GM18498 (cell line): ENCODE measurements around the gene GON4L.
"Not testable (repeated sequence)": the region's sequence is repeated elsewhere in the genome, so short reads cannot be mapped to it uniquely, and the experiment has no call there.

Experiments used
- ATAC-seq: cut with Tn5 transposase; IDR thresholded peaks from one replicate; pipeline ENCODE4 v1.9.1; 2021; ENCODE audit warnings: mild to moderate bottlenecking, moderate library complexity; ENCODE audit not compliant: unreplicated experiment

GON4L gene

DNA sequence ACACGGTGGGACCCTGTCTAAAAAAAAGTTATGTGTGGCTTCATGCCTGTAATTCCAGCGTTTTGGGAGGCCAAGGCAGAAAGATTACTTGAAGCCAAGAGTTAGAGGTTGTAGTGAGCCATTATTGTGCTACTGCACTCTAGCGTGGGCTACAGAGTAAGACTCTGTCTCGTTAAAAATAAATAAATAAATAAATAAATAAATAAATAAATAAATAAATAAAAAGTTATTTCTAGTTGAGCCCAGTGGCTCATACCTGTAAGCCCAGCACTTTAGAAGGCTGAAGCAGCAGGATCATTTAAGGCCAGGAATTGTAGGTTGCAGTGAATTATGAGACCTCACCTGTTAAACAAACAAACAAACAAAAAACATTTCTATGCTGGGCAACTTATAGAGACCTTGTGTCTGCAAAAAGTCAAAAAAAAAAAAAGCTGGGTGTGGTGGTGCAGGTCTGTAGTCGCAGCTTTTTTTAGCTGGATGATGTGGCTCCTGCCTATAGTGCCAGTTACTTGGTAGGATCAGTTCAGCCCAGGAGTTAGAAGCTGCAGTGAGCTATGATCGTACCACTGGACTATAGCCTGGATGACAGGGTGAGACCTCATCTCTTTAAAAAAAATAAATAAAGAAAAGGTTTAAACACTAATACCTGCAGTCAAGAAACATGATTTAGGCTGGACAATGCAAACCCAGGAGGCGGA lies 25.6 kb downstream of the GON4L start:
- no peak for ATAC-seq

DNA sequence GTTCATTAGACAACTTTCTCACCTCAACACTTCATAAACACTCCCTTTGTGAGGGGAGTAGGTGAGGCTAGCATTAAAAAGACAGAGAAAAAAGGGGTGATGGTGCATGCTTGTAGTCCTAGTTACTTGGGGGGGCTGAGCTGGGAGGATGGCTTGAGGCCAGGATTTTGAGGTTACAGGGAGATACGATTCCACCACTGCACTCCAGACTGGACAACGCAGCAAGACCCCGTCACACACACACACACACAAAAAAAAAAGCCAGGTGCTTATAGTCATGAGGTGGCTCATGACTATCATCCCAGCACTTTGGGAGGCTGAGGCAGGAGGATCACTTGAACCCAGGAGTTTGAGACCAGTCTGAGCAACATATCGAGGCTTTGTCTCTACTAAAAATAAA lies 29.6 kb downstream of the GON4L start:
- ATAC-seq: no peak

GRCh38 chr1:155816351-155816750 lies 40.7 kb downstream of the GON4L start:
- ATAC-seq: no peak

- ATAC-seq: no peak
These were observed 43.3 kb downstream of the GON4L start for GRCh38 chr1:155813672-155814071.

DNA sequence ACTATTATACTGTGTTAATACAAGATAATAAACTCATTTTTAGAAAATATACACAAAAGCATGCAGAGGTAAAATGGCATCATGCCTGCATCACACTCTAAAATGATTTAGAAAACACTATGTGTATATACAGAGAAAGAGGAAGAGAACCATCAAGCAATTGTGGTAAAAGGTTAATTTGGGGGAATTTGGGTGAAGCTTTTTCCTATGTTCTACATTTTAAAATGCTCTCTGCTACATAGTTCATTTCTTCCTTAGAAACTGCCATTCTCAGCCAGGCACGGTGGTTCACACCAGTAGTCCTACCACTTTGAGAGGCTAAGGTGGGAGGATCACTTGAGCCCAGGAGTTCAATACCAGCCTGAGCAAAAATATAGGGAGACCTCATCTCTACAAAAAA lies 44.1 kb downstream of the GON4L start:
- no peak for ATAC-seq

DNA sequence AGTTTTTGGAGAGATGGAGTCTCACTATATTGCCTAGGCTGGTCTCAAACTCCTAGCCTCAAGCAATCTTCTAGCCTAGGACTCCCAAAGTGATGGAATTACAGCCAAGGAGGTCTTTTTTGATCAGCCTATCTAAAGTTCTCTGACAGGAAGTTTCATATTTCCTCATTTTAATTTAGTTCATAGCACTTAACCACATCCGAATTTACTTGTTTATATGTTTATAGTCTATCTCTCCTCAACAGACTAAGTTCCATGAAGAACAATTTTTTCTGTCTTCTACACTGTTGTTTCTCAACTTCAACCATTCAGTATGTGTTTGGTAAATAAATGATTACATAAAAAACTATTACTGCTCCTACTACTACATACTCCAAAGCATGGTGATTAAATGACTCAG lies 47.9 kb downstream of the GON4L start:
- no peak for ATAC-seq

DNA sequence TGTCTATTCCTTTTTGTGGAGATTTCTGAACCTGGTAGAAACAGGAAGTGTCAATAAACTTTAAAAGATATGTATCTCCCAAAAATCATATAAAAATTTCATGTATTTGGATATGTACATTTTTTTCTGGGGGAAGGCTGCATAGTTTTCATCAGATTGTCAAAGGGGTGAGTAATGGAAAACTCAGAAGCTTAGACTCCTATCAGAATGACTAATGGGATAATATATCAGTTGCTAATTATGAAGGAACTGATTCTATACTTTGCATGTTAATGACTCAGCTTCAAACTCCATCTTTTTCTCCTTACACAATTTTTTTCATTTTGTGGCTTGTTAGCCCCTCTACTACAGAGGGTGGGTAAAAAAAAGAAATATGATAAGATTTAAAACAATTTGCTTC lies 55.9 kb downstream of the GON4L start:
- no peak for ATAC-seq

DNA sequence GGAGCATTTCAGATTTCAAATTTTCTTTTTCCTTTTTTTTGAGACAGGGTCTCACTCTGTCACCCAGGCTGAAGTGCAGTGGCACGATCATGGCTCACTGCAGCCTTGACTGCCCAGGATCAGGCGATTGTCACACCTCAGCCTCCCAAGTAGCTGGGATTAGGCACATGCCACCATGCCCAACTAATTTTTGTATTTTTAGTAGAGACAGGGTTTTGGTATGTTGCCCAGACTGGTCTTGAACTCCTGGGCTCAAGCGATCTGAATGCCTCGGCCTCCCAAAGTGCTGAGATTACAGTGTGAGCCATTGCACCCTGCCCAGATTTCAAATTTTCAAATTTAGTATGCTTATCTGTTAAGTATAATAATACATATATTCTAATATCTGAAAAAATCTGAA lies 61.4 kb downstream of the GON4L start:
- not testable (repeated sequence) for ATAC-seq

GRCh38 chr1:155794605-155795245 lies 62.3 kb downstream of the GON4L start:
- no peak for ATAC-seq

DNA sequence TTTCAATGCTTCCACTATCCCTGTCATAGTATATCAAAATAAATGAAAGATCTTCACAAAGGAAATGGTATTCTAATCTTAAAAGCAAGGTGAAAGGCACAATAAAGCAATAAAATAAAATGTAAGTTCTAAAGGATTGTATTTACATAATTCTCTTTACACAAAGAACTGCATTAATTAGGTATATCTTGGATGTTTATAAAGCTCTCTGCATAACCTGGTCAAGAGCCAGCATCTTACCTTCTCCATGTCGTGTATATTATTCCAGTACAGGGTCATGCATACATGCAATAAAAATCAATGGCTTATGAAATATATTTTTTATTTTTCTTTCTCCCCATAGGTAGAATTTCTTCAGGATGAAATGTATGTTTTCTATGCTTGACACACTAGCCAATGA lies 63.8 kb downstream of the GON4L start:
- no peak for ATAC-seq

GRCh38 chr1:155777582-155777981 lies 79.4 kb downstream of the GON4L start:
- ATAC-seq: no peak

- no peak for ATAC-seq
These were observed 80.6 kb downstream of the GON4L start for GRCh38 chr1:155776414-155776813.

DNA sequence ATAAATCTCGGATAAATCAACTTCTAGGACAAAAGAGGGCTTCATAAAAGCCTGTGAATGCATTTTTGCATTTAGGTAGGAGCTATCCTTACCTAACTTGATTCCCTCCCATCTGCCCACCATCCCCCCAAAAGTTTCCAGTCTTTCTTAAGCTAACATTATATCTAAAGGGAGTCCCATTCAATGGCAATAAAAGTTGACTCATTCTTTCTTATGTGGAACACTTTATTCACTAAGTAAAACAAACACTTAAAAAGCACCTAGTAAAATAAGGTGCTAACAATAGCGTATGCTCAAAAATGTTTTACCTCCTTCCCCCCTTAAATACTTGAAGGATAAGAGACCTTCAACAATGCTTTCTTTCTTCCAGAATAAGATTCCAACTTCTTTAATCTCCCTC lies 83.8 kb downstream of the GON4L start:
- ATAC-seq: no peak

- no peak for ATAC-seq
These were observed 87.8 kb downstream of the GON4L start for GRCh38 chr1:155769257-155769656.

DNA sequence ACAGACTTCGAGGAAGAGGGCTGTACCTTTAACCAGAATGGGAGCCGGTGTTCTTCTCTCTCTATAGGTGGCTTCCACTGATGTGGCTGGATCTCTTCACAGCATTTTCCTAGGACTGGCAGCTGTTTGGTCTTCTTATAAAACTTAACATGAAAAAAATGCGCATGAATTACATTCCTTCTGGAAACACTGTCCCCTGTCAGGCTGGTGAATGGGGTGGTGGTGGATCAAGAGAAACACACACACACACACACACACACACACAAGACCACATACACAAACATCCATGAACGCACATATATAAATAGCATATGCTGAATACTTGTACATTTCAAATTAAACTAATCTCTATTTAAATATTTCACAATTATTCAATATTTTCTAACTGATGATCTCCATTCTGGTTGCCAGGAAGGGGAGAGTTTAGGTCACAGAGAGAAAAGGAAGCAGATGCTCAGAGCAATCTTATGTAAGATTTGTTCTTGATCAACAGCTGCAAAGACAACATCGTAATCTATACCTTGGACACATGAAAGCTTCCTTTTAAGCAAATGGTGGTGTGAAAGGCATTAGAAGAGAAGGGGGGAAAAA lies 89.5 kb downstream of the GON4L start:
- not testable (repeated sequence) for ATAC-seq

- not testable (repeated sequence) for ATAC-seq
These were observed 93.0 kb downstream of the GON4L start for GRCh38 chr1:155763989-155764388.

DNA sequence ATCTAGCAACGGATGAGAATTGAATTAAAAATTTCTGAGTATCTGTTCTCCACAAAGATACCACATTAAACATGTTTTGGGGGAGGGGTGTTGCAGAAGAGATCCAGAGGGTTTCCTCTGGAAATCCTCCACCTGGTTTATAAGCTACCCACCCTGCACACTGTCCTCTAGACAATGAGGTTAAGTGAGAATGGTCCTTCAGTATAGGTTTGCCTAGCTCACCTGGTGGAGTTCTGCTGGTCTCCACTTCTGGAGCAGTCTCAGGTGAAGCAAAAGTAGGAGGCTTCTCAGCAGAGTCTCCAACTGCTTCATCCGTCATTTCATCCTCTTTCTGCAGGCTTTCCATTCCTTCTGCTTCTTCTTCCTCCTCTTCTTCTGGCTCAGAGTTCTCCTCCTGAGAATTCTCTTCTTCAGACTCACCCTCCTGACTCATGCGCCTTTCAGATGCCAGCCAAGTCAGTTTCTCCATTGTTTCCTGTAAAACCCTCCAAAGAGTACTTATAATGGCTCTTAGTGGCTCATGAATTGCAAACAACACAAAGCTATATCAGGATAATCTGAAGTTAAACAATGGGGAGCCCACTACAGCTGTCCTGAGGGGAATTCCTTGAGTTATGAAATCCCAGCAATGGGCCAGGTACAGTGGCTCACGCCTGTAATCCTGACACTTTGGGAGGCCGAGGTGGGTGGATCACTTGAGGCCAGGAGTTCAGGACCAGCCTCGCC lies 93.8 kb downstream of the GON4L start:
- ATAC-seq: not testable (repeated sequence)

- no peak for ATAC-seq
These were observed 95.1 kb downstream of the GON4L start for GRCh38 chr1:155761736-155762405.

DNA sequence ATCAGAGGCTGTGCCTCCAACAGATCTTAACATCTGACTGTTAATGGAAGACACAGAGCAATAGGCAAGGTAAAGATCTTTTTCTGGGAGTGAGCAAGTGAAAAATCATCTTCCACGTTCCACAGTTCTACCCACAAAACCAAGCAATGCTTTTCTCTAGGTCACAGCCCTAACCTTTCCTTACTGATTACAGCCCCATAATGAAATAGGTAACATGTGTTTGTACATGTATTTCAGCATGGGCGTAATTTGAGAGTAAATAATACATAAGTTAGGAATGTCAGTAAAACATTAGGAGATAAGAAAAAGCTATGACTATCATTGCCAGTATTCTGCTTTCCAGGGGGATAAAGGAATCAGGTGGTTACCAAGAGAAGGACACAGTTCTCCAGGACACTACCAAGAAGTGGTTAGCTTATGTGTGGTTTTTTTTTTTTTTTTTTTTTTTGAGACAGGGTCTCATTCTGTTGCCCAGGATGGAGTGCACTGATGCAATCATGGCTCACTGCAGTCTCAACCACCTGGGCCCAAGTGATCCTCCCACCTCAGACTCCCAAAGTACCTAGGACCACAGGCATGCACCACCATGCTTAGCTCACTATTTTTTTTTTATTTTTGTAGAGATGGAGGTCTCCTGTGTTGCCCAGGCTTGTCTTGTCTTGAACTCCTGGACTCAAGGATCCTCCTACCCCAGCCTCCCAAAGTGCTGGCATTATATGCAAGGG lies 96.1 kb downstream of the GON4L start:
- no peak for ATAC-seq

DNA sequence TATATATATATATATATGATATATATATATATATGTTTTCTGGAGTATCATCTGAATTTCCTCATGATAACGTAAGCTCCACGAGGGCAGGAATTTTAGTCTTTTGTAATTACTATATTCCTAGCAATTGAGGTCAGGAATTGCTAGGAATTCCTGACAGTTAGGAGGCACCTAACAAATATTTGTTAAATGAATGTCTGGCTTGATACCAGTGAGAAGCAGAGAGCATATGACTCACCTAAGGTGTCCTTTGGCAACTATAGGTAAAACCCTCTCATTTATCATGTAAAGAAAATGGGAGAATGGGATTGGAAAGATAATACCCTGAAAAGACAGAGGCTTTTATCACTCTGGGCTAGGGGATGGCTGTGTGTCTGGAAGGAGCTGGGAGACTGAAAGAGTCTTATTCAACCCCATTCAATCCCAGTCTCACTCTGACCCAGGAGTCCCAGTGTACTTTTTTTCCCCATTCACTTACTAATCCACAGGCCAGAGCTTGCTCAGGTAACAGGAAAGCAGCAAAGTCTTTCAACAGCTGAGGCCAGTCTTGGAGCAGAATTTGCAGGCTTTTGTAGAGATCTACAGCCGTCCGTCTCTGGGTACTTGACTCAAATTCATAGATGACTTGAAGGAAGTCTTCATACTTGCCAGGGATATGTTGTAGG lies 96.9 kb downstream of the GON4L start:
- ATAC-seq: no peak
